Left renal pelvis (tissue), 4 donors: ENCODE results near the gene ZNF354C. TPM values are rescaled to one million over a fixed set of nuclear protein-coding genes. Genes with fewer than 3 reads are reported as not detected.
"Not testable (repeated sequence)": the region's sequence is repeated elsewhere in the genome, so short reads cannot be mapped to it uniquely, and the experiment has no call there.

ENCODE experiments used
- DNase-seq, 4 donors: peaks; one replicate each; pipeline ENCODE4 v3.0.0-alpha.2; 2013; ENCODE audit warnings: low read depth in 4 of 4, low spot score in 3 of 4
- polyA plus RNA-seq, 4 donors: library from polyadenylated mRNA; unstranded; fragments of 120-200 nt; gene quantifications; one replicate each; pipeline ENCODE4 v1.2.1, GENCODE V29; 2013; ENCODE audit not compliant: insufficient read length in 4 of 4

The ZNF354C gene
- polyA plus RNA-seq: 10 to 100 TPM; 15.7 to 22.4 (median 19.3) TPM

DNA sequence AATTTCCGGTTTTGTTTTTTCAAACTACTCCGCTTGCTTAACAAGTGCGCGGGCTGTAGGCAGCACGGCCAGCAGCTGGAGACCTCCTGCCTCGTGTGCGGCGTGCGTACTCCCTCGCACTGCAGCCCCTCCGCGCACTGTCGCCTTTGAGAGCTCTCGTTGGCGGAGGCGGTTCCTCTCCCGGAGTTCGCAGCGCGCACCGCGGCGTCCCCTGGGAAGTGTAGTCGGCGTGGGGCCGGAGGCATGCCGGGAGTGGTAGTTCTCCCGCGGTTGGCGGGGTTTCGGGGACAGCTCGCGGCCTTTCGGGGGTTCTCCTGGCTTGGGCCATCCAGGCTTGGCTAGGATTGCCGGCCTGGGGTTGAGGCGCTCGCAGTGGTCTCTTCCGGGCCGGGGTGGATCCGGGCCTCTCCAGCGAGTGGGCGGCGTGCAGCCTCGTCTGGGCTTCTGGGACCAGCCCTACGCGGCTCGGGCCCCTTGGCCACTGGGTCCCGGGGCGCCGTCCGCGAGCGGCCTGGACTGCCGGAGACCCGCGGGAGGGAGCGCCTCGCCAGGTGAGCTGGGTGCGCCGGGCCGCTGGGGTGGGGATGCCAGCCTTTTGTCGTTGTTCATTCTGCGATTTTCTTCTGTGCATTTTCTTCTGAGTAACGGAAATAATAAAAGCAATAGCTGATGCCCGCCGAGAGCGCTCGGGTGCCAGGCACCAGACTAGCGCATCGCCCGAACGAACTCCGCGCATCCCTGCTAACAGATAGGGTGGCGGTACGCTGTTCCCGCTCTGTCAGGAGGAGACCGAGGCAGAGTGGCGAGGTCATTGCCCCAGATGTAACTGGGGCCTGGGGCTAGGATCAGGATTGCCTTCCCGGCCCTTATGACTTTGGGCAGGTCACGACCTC lies at the start of gene ZNF354C:
ZNF354C (plus strand) TSS at position 258 of the 893 bp plus-strand sequence. CDS start 1,696 bp downstream, outside the sequence.
- DNase-seq: peak; percentile 81 to 87 (median 82)

DNA sequence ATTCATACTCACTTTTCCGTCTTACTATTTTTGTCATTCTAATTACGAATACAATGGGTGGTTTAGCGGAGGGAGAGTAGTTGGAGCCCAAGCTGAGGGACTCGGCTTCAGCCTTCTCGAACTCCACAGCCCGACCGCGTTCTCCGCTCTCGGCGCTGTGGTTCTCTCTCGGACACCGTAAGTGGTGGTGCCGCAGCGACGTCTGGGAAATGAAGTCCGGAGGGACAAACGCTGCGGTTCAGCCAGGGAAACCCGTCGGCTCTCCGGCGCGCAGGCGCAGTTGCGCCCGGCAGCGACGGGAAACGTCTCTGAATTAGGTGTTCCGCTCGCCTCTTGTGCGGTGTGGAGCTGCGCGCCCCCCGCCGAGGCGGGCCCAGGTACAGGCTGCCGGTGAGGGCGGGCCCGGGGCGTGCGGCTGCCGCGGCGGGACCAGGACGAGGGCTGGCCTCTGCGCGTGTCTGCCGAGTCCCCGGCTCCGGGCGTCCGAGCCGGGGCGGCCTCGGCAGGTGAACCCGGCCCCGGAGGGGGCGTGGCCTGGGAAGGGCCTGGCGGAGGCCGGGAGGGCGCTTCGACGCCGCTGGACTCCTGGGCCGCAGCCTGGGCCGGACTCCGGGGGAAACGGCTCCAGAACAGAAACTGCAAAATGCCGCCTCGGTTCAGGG lies 36.5 kb upstream of the ZNF354C start, which contains the start of gene ZNF879:
ZNF879 (plus strand) TSS at position 277 of the 662 bp plus-strand sequence. CDS start 1,201 bp downstream, outside the sequence.
- peak; percentile 91 to 96 (median 94) for DNase-seq

- DNase-seq: no peak
Observed at GRCh38 chr5:179033004-179033580, 27.1 kb upstream of the ZNF354C start.

- DNase-seq: no peak
Observed at GRCh38 chr5:179044765-179045164, 15.4 kb upstream of the ZNF354C start.

DNA sequence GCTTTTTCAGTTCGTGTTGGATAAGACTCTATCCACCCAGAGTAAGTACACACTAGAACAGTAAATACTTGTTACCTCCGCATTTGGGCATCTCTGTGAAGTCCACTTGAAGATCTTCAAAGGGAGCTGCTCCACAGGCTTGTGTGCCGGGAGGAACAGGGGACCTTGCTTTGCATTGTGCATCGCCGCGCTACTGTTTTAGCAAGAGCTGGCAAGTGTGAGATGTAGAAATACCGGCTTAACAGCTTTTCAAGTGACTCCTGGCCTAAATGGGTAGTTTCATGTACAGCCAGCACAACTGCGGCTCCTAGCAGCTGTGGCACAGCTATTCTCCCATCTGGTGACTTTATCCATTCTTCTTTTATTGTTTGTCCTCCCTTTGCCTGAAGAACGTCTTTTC lies 8.4 kb upstream of the ZNF354C start:
- no peak for DNase-seq

DNA sequence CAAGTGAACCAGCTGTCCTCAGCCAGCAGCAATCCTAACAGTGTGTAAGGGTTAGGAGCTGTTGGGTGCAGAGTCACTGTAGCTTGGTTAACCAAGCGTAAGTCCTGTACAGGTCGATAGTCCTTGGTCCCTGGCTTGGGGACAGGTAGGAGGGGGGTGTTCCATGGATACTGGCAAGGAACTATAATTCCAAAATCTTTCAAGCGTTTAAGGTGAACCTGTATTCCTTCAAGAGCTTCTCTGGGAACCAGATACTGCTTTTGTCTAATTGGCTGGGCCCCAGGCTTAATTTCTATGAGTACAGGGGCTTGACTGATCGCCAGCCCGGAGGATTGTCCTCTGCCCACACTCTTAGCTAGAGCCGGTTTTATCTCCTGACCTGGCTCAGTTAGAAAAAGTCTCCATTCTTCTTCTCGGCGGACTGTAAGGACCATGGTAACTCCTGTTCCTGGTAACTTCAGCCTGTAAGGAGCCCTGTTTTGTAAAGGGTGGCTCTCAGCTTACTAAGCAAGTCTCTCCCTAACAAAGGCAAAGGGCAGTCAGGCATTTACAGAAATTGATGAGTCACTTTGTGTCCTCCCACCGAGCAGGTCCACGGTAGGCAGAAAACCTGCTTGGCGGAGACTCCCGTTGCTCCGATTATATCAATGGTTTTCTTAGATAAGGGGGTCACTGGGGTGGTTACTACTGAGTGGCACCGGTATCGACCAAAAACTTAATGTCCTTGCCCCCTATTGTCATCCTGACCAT lies 6.0 kb upstream of the ZNF354C start:
- no peak for DNase-seq

- no peak for DNase-seq
Observed at GRCh38 chr5:179054876-179055275, 5.3 kb upstream of the ZNF354C start.

DNA sequence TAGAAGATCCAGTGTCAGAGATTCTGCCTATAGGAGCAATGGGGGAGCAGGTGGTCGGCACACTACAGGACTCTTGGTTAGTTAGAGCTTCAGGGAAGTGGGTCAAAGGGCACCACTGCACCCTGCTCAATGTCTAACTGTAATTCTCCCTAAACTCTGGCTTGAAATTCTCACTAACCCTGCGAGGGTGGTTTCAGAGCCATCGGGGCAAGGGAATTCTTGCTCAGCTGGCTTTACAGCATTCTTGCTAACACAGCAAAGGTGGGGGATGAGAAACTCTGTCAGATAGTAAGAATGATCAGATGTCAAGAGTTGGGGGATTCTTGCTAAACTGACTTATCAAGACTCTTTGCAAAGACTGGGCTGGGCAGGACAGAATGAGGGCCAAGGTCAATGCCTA lies 4.7 kb upstream of the ZNF354C start:
- no peak for DNase-seq

DNA sequence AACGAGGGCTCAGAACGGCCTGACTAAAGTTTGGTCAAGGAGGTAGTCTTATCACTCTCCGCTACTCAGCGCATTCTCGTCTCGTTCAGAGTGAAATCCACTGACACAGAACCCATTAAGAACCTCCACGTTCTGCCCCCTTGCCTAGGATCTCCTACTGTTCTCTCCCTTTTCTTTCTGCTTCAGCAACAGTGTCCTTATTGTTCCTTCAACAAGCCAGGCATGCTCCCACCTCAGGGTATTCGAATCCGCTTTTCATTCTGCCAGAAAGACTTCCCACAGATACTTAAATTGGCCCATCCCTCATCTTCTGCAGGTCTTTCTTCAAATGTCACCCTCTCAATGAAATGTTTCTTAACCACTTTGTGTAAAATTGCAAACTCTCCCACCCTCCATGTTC lies 4.3 kb upstream of the ZNF354C start:
- DNase-seq: no peak

DNA sequence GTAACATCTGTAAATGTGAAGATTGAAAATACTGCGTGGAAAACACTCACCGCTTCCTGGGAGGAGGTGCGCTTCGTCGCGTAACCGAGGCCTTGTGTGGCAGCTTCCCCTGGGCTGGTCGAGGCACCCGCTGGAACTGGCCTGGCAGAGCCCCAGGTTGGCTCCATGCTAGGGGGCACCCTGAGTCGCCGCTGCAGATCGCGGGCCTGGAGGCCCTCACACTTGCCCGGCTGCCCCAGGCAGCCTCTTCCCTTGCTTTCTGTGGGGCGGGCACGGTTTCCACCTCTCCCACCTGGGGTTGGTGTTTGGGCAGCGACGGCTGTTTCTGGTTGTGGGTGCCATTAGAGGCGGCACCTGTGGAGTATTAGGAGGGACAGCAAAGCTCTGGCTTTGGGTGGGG lies 852 bp downstream of the ZNF354C start:
- no peak for DNase-seq

DNA sequence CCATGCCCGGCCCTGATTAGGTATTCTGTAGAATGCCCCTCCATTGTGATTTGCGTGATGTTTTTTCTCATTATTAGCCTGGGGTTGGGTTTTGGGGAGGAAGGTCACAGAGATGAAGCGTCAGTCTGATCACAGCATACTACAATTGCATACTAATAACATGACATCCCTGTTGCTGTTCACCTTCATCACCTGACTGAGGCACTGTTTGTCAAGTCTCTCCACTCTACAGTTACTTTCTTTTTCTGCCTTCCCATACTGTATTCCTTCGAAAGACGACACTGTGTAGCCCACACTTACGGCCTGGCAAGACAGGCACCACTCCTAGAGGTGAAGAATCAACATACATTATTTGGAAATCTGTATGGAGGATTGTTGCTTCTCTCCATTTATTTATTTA lies 5.5 kb downstream of the ZNF354C start:
- no peak for DNase-seq

- DNase-seq: no peak
Observed at GRCh38 chr5:179079165-179079987, 19.2 kb downstream of the ZNF354C start.

DNA sequence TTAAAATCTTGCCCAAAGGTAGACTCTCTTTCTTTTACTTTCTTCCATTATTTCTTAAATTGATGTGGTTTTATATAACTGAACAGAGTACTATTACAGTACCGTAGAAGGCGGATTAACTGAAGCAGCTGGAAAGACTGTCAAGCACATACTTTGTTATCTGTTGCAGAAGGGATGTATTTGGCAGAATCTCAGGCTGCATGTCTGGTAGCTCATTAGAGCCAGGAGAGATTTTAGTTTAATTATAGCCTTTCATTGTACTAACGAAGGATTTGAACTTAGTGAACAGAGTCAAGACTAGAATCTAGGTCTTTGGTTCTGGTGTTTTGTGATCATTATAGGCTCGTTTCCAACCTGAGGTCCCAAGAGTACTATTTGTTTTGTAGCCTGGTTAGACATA lies 20.6 kb downstream of the ZNF354C start:
- DNase-seq: no peak

DNA sequence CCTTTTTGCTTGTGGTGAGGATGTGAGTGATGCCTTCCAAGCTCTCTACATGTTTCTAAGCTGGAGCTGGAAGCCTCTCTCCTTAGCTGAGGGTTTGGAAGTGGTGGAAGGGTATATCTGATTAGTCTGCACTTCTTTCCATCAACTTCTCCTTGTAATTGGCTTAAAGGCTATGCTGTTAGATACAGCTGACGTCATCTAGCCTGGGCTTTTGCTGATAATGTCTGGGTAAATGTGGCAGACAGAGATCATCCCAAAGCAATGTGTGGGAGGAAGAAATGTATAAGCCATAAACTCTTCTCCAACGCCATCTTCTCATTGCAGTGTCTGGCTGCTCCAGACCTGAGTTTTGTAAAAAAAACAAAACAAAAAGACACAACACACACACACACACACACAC lies 29.3 kb downstream of the ZNF354C start:
- no peak for DNase-seq

GRCh38 chr5:179101282-179101681 lies 41.1 kb downstream of the ZNF354C start:
- not testable (repeated sequence) for DNase-seq

DNA sequence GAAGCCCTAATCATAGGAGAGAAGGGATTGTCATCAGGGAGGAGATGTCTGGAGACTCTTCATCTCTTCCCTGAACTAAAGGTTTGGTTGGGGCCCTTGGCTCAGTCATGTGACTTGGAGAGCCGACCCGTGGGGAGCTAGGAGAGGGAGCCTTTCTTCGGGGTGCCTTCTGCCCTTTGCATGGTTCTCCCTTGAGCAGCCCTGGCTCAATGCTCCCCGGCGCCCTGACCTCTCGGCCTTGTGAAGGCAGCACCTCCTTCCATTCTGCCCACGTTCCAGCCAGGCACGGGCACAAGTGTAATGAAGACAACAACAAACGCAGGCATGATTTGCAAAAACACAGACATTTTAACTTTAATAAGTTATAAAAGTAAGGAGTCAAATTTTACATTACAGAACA lies 50.4 kb downstream of the ZNF354C start:
- DNase-seq: no peak

- DNase-seq: no peak
Observed at GRCh38 chr5:179111267-179112207, 51.4 kb downstream of the ZNF354C start.

DNA sequence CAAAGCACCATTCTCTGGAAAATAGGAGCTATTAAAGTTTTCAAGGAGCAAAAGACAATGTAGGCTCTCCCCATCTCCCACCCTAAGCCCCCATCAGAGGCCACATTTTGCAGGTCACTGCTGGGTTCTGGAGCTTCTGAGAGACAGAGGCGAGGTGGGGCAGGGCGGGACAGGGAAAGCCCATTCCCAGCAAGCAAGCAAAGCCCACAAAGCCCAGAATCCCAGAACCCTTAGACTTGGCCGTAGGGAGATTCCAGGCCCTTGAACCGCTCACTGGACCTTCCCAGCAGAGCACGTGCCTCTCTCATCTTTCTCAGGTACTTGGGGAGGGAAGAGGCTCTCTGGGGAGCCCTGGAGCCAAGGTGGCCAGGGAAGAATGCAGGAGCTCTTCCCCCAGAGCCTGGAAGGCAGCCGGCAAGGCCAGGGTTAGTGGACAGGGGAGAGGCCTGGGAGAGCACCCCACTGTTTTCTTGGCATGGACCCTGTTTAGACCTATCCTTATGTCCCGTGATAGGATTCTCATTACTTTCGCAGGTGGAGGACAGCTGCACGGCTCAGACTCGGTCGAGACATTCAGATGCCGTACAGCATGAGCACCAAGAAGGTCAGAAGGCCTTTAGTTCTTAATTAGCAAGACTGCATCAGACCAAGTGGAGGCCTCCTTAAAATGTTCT lies 52.4 kb downstream of the ZNF354C start:
- no peak for DNase-seq
